K562 (cell line): ENCODE results near the gene GPC1. TPM values are rescaled to one million over a fixed set of nuclear protein-coding genes. Genes with fewer than 3 reads are reported as not detected.

Experiments used
- ATAC-seq: fragments of 200-7000 bp; cut with Tn5 transposase; 3 replicates; pipeline ENCODE4 v1.9.1; 2020; ENCODE audit warnings: moderate library complexity
- BruUV-seq: library from RNA; stranded (reverse); fragments of 400-500 nt; replicated peaks from 2 replicates; lab custom pipeline; 2021; lab: Mats Ljungman, UMichigan
- CTCF ChIA-PET: fragments of 300-600 bp; formaldehyde crosslinking; extraction: SDS; loops from one replicate; lab custom pipeline; 2021; ENCODE audit warnings: low intra/inter-chr PET ratio; lab: Yijun Ruan, JAX
- POLR2A ChIA-PET: fragments of 300-600, 350-650 bp; sonication (Branson Sonifier 250); formaldehyde crosslinking; extraction: SDS; loops from one replicate; lab custom pipeline; 2021; ENCODE audit warnings: antibody characterized with exemption, inconsistent platforms; lab: Yijun Ruan, JAX
- DNase-seq, 4 experiments: peaks; one replicate each; pipeline versions ENCODE4 v3.0.0 to v3.0.0-alpha.2; 2011 to 2018; ENCODE audit warnings: low spot score in 3 of 4, mixed read lengths in 3 of 4; ENCODE audit errors: extremely low read depth in 1 of 4
- FAIRE-seq: peaks from 2 replicates; lab custom pipeline; 2011; peaks lifted over from hg19 to GRCh38; lab: Jason Lieb, UNC
- H2AFZ ChIP-seq: 2 replicates; pipeline ENCODE4 v1.6.0; 2011; ENCODE audit warnings: low read depth, low read length, control low read depth, inconsistent platforms
- H3K27ac ChIP-seq: fragments of 200-600 bp; 3 replicates; pipeline ENCODE4 v1.8.0; 2011; ENCODE audit warnings: low read depth, mild to moderate bottlenecking, control low read depth, inconsistent platforms, low read length, moderate library complexity, mixed read lengths; ENCODE audit errors: extremely low read depth
- H3K27me3 ChIP-seq, 2 experiments: fragments of 300-600 bp in 1 of 2; 2 replicates in 1 of 2; 3 replicates in 1 of 2; pipeline versions ENCODE4 v1.6.0 to v1.8.0; 2011; ENCODE audit warnings: inconsistent platforms in 2 of 2, low read length in 2 of 2, mild to moderate bottlenecking in 1 of 2, mixed read lengths in 1 of 2, moderate library complexity in 1 of 2; ENCODE audit not compliant: control insufficient read depth in 2 of 2, insufficient read depth in 2 of 2
- H3K36me3 ChIP-seq: fragments of 300-600 bp; 3 replicates; pipeline ENCODE4 v1.8.0; 2011; ENCODE audit warnings: mild to moderate bottlenecking, low read length, inconsistent platforms; ENCODE audit not compliant: control insufficient read depth, insufficient read depth
- H3K4me1 ChIP-seq, 2 experiments: fragments of 200-600 bp in 1 of 2; replicated peaks in 1 of 2; 2 replicates in 1 of 2; 3 replicates in 1 of 2; pipeline versions ENCODE4 v1.5.1 to v1.8.0; 2011; ENCODE audit warnings: inconsistent platforms in 2 of 2, low read length in 2 of 2, mild to moderate bottlenecking in 1 of 2, mixed read lengths in 1 of 2, moderate library complexity in 1 of 2; ENCODE audit not compliant: control insufficient read depth in 2 of 2, insufficient read depth in 2 of 2
- H3K4me2 ChIP-seq: 2 replicates; pipeline ENCODE4 v1.6.1; 2011; ENCODE audit warnings: low read length, control low read depth, inconsistent platforms, mixed read lengths; ENCODE audit not compliant: insufficient read depth
- H3K4me3 ChIP-seq: fragments of 200-600 bp; sonication (generic), shearing (Covaris generic); 2 replicates; pipeline ENCODE4 v1.5.1; 2016; ENCODE audit warnings: control low read depth, inconsistent platforms
- H3K79me2 ChIP-seq: fragments of 200-600 bp; 3 replicates; pipeline ENCODE4 v1.8.0; 2011; ENCODE audit warnings: low read length, inconsistent platforms; ENCODE audit not compliant: control insufficient read depth, insufficient read depth
- H3K9ac ChIP-seq, 2 experiments: 2 replicates each; pipeline versions ENCODE4 v1.6.0 to v1.6.1; 2011; ENCODE audit warnings: low read depth in 2 of 2, low read length in 2 of 2, control low read depth in 1 of 2, inconsistent platforms in 1 of 2, mild to moderate bottlenecking in 1 of 2, mixed read lengths in 1 of 2; ENCODE audit not compliant: insufficient read depth in 1 of 2
- H3K9me1 ChIP-seq: one replicate; pipeline ENCODE4 v1.6.0; 2011; ENCODE audit warnings: inconsistent platforms, mild to moderate bottlenecking, low read length, moderate library complexity; ENCODE audit not compliant: control insufficient read depth, insufficient read depth
- H3K9me3 ChIP-seq: replicated peaks from 2 replicates; pipeline ENCODE4 v1.5.1; 2011; ENCODE audit warnings: low read depth, low read length, inconsistent platforms; ENCODE audit not compliant: control insufficient read depth, insufficient read depth
- H4K20me1 ChIP-seq: replicated peaks from 2 replicates; pipeline ENCODE4 v1.6.1; 2011; ENCODE audit warnings: low read length, inconsistent platforms, mixed read lengths; ENCODE audit not compliant: control insufficient read depth, insufficient read depth
- FOXA3 ChIP-seq, 2 experiments: fragments of 450-650 bp in 1 of 2; sonication (generic) in 1 of 2; formaldehyde crosslinking; IDR thresholded peaks in 1 of 2; conservative IDR thresholded peaks in 1 of 2; 2 replicates each; pipeline versions ENCODE4 v1.4.0 to v1.8.0; 2020 to 2022; ENCODE audit warnings: mild to moderate bottlenecking in 2 of 2, missing genetic modification reagents in 1 of 2
- GATA2 ChIP-seq: sonication (generic); formaldehyde crosslinking; IDR thresholded peaks from 2 replicates; pipeline ENCODE4 v1.4.0; 2020; ENCODE audit warnings: mild to moderate bottlenecking, missing genetic modification reagents
- HCFC1 ChIP-seq: IDR thresholded peaks from 2 replicates; pipeline ENCODE4 v1.6.1; 2012; ENCODE audit warnings: low read depth, low read length, improper control_type of control experiment
- KLF1 ChIP-seq: fragments of 450-650 bp; IDR thresholded peaks from 2 replicates; pipeline ENCODE4 v1.6.1; 2016; ENCODE audit warnings: missing genetic modification characterization, missing compliant biosample characterization
- NCOA1 ChIP-seq: fragments of 450-650 bp; IDR thresholded peaks from 2 replicates; pipeline ENCODE4 v1.6.1; 2016; ENCODE audit warnings: low read depth
- POLR2AphosphoS2 ChIP-seq: IDR thresholded peaks from 2 replicates; pipeline ENCODE4 v1.6.1; 2012; ENCODE audit warnings: low read length, improper control_type of control experiment
- PPARD ChIP-seq: fragments of 250-450 bp; sonication (Bioruptor Pico); IDR thresholded peaks from 2 replicates; pipeline ENCODE4 v1.8.0; 2022; ENCODE audit warnings: inconsistent platforms, mild to moderate bottlenecking, moderate library complexity
- SMAD3 ChIP-seq: fragments of 450-650 bp; formaldehyde crosslinking; conservative IDR thresholded peaks from 2 replicates; pipeline ENCODE4 v1.4.0; 2020; ENCODE audit warnings: mild to moderate bottlenecking
- XRCC3 ChIP-seq: fragments of 450-650 bp; IDR thresholded peaks from 2 replicates; pipeline ENCODE4 v1.6.1; 2017; ENCODE audit warnings: mild to moderate bottlenecking, moderate library complexity
- ZEB2 ChIP-seq: fragments of 450-650 bp; IDR thresholded peaks from 2 replicates; pipeline ENCODE4 v1.6.1; 2016
- ZNF764 ChIP-seq: fragments of 250-450 bp; sonication (Bioruptor Pico); IDR thresholded peaks from 2 replicates; pipeline ENCODE4 v1.4.0; 2020; ENCODE audit warnings: low read depth, mild to moderate bottlenecking, moderate library complexity
- WGBS: fragments of 100-300 bp; shearing (Covaris generic); methylation state at CpG from one replicate; pipeline ENCODE4 v1.1.6; 2016; ENCODE audit warnings: low coverage, mixed read lengths; ENCODE audit not compliant: insufficient coverage; ENCODE audit errors: missing lambda C conversion rate; 5-methylcytosine and 5-hydroxymethylcytosine counted together
- in situ Hi-C: fragments of 300-500 bp; cut with MboI; formaldehyde crosslinking; loops from 4 replicates; pipeline ENCODE4 v1.15.0; 2018; ENCODE audit warnings: inconsistent platforms, mixed read lengths
- intact Hi-C: fragments of 100-400 bp; cut with micrococcal nuclease; formaldehyde crosslinking; loops from 2 replicates; pipeline ENCODE4 v1.14.2; 2022
- polyA plus RNA-seq, 8 experiments: library from polyadenylated mRNA; depleted of rRNA in 4 of 8; stranded (reverse) in 5 of 8; unstranded in 3 of 8; fragments of >200 nt; fragmentation: Nextera tagmentation in 2 of 8; fragmentation: Illumina TruSeq in 1 of 8; extraction: Ambion mirVana in 2 of 8; extraction: Trizol in 1 of 8; gene quantifications; 2 replicates each; pipeline versions ENCODE4 v1.2.1 to v1.2.3, GENCODE V29; 2011 to 2014; ENCODE audit warnings: inconsistent platforms in 1 of 8, missing spikeins in 1 of 8
- total RNA-seq, 7 experiments: library from RNA; depleted of rRNA in 6 of 7; stranded (reverse); fragments of >200 nt in 6 of 7; fragmentation: Illumina TruSeq in 2 of 7; extraction: Trizol in 2 of 7; gene quantifications; 2 replicates each; pipeline versions ENCODE4 v1.2.1 to v1.2.3, GENCODE V29; 2011 to 2021; ENCODE audit warnings: low replicate concordance in 1 of 7
- TF ChIP-seq, protein P1 (sequence below): fragments of 250-450 bp; sonication (Bioruptor Pico); IDR thresholded peaks from 2 replicates; pipeline ENCODE4 v1.8.0; 2022; ENCODE audit warnings: inconsistent platforms, mild to moderate bottlenecking, moderate library complexity, borderline replicate concordance
- TF ChIP-seq, protein P2 (sequence below): fragments of 250-450 bp; sonication (Bioruptor Pico); IDR thresholded peaks from 2 replicates; pipeline ENCODE4 v1.8.0; 2022; ENCODE audit warnings: moderate library complexity, mild to moderate bottlenecking, inconsistent platforms
- TF ChIP-seq, protein P3 (sequence below): fragments of 250-450 bp; sonication (Bioruptor Pico); IDR thresholded peaks from 2 replicates; pipeline ENCODE4 v1.9.0; 2021; ENCODE audit warnings: mild to moderate bottlenecking

GPC1 gene
- total and polyA plus RNA-seq, 9 of the 15 experiments (the other 6 are each of a cell fraction or from before 2014, with no cell fraction given), result 0.07 to 0.82 (median 0.14) TPM; not detected in 3

- no peak overlapping the region for H2AFZ ChIP-seq
- no peaks in the 10 kb centered on the region for H3K27me3 ChIP-seq
- DNase-seq (no peak), FAIRE-seq (no peak), ATAC-seq (no peak)
- CTCF ChIA-PET, result no interaction called here
- 70% methylated on average over 2 of the region's 12 CpGs for WGBS
- no peak overlapping the region for H3K27ac ChIP-seq
- H4K20me1 ChIP-seq, result no peaks in the 10 kb centered on the region
- no peaks in the 10 kb centered on the region for H3K9me1 ChIP-seq
- peaks cover 20% of the 10 kb centered on the region; the same call in 2 of the 3 replicates for H3K36me3 ChIP-seq
- in situ Hi-C loops (no loop called here), intact Hi-C loops (loop anchor here (10.0 kb wide), 2 partner anchors 55 to 195 kb away; partner anchors contain the start of genes DUSP28 and RNPEPL1)
- H3K9me3 ChIP-seq, result no peaks in the 10 kb centered on the region
- H3K4me1 ChIP-seq, result peaks cover 2 to 9% of the 10 kb centered on the region in 2 experiments; a peak in 2 of 5 replicates
- H3K9ac ChIP-seq, result no peak overlapping the region; a peak in 1 of 4 replicates
- TF ChIP-seq POLR2AphosphoS2 (no peak), PPARD (CRISPR knock-in tag) (no peak), GATA2 (CRISPR knock-in tag) (no peak), SMAD3 (CRISPR knock-in tag) (no peak), HCFC1 (no peak), ZNF764 (no peak), FOXA3 (CRISPR knock-in tag; conservative IDR thresholded peaks at IDR 0.05 in 1 of 2, IDR thresholded peaks at IDR 0.05 in 1 of 2) (no peak), XRCC3 (no peak), ZEB2 (no peak), NCOA1 (no peak), KLF1 (tag) (no peak)
- TF ChIP-seq, protein P1, sequence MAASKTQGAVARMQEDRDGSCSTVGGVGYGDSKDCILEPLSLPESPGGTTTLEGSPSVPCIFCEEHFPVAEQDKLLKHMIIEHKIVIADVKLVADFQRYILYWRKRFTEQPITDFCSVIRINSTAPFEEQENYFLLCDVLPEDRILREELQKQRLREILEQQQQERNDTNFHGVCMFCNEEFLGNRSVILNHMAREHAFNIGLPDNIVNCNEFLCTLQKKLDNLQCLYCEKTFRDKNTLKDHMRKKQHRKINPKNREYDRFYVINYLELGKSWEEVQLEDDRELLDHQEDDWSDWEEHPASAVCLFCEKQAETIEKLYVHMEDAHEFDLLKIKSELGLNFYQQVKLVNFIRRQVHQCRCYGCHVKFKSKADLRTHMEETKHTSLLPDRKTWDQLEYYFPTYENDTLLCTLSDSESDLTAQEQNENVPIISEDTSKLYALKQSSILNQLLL (CRISPR knock-in tag), result no peak
- TF ChIP-seq, protein P2, sequence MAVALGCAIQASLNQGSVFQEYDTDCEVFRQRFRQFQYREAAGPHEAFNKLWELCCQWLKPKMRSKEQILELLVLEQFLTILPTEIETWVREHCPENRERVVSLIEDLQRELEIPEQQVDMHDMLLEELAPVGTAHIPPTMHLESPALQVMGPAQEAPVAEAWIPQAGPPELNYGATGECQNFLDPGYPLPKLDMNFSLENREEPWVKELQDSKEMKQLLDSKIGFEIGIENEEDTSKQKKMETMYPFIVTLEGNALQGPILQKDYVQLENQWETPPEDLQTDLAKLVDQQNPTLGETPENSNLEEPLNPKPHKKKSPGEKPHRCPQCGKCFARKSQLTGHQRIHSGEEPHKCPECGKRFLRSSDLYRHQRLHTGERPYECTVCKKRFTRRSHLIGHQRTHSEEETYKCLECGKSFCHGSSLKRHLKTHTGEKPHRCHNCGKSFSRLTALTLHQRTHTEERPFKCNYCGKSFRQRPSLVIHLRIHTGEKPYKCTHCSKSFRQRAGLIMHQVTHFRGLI (CRISPR knock-in tag), result no peak
- TF ChIP-seq, protein P3, sequence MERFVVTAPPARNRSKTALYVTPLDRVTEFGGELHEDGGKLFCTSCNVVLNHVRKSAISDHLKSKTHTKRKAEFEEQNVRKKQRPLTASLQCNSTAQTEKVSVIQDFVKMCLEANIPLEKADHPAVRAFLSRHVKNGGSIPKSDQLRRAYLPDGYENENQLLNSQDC (CRISPR knock-in tag), result no peak
- no peak overlapping the region for H3K4me3 ChIP-seq
- H3K4me2 ChIP-seq, result no peak overlapping the region
- POLR2A ChIA-PET, result no interaction called here
- no TSS peak for BruUV-seq
- no peaks in the 10 kb centered on the region for H3K79me2 ChIP-seq
Measured at GRCh38 chr2:240509667-240510512, 74.4 kb downstream of the GPC1 start.
